IMR-90 (cell line): ENCODE results near the gene NXPH4. TPM values are rescaled to one million over a fixed set of nuclear protein-coding genes. Genes with fewer than 3 reads are reported as not detected.
A peak's percentile ranks its signal among the peaks of the same experiment; 100 is the strongest.

ENCODE experiments used
- ATAC-seq: fragments of 200-7000 bp; cut with Tn5 transposase; 2 replicates; pipeline ENCODE4 v1.9.1; 2020; ENCODE audit warnings: low read depth, mild to moderate bottlenecking, moderate library complexity
- BruUV-seq: library from RNA; stranded (reverse); fragments of 400-500 nt; replicated peaks from 2 replicates; lab custom pipeline; 2021; lab: Mats Ljungman, UMichigan
- CTCF ChIA-PET: fragments of 300-600 bp; formaldehyde crosslinking; extraction: SDS; loops from one replicate; lab custom pipeline; 2021; ENCODE audit warnings: antibody characterized with exemption; lab: Yijun Ruan, JAX
- POLR2A ChIA-PET: fragments of 300-600 bp; sonication (Branson Sonifier 250); formaldehyde crosslinking; loops from one replicate; lab custom pipeline; 2022; ENCODE audit warnings: antibody characterized with exemption; ENCODE audit not compliant: unreplicated experiment; lab: Charles Lee
- DNase-seq: peaks from one replicate; pipeline ENCODE4 v3.0.0; 2013
- H2AFZ ChIP-seq: replicated peaks from 2 replicates; pipeline ENCODE3; 2013; ENCODE audit warnings: low read length, mild to moderate bottlenecking; ENCODE audit not compliant: poor library complexity
- H2AK5ac ChIP-seq: 2 replicates; pipeline ENCODE4 v1.6.1; 2013; ENCODE audit warnings: low read depth, low read length, inconsistent platforms
- H2AK9ac ChIP-seq: replicated peaks from 2 replicates; pipeline ENCODE3; 2013; ENCODE audit warnings: mild to moderate bottlenecking, low read depth, low read length, moderate library complexity; ENCODE audit not compliant: poor library complexity
- H2BK120ac ChIP-seq: 2 replicates; pipeline ENCODE4 v1.6.1; 2013; ENCODE audit warnings: low read depth, low read length, inconsistent platforms
- H2BK15ac ChIP-seq: 3 replicates; pipeline ENCODE4 v1.6.1; 2013; ENCODE audit warnings: low read depth, low read length, inconsistent platforms
- H2BK20ac ChIP-seq: 2 replicates; pipeline ENCODE4 v1.6.1; 2013; ENCODE audit warnings: low read depth, mild to moderate bottlenecking, inconsistent platforms, low read length, moderate library complexity
- H2BK5ac ChIP-seq: 2 replicates; pipeline ENCODE4 v1.6.1; 2013; ENCODE audit warnings: mild to moderate bottlenecking, low read depth, low read length, inconsistent platforms; ENCODE audit not compliant: poor library complexity, severe bottlenecking
- H3K14ac ChIP-seq: replicated peaks from 2 replicates; pipeline ENCODE4 v1.6.1; 2013; ENCODE audit warnings: low read depth, low read length, inconsistent platforms
- H3K18ac ChIP-seq: 2 replicates; pipeline ENCODE4 v1.6.1; 2013; ENCODE audit warnings: low read depth, low read length, control low read depth
- H3K23ac ChIP-seq: 2 replicates; pipeline ENCODE4 v1.6.1; 2013; ENCODE audit warnings: low read depth, low read length, inconsistent platforms
- H3K27ac ChIP-seq: 2 replicates; pipeline ENCODE4 v1.5.1; 2013; ENCODE audit warnings: mild to moderate bottlenecking, control low read depth, low read length; ENCODE audit not compliant: insufficient read depth
- H3K27me3 ChIP-seq: 2 replicates; pipeline ENCODE4 v1.6.1; 2013; ENCODE audit warnings: low read length; ENCODE audit not compliant: control insufficient read depth, insufficient read depth
- H3K36me3 ChIP-seq: 2 replicates; pipeline ENCODE4 v1.6.1; 2013; ENCODE audit warnings: low read length, mixed read lengths; ENCODE audit not compliant: control insufficient read depth, insufficient read depth
- H3K4ac ChIP-seq: 2 replicates; pipeline ENCODE4 v1.6.1; 2013; ENCODE audit warnings: low read depth, low read length, inconsistent platforms
- H3K4me1 ChIP-seq: 2 replicates; pipeline ENCODE4 v1.6.1; 2013; ENCODE audit warnings: low read length, mixed read lengths; ENCODE audit not compliant: control insufficient read depth, insufficient read depth
- H3K4me2 ChIP-seq: 2 replicates; pipeline ENCODE4 v1.6.1; 2013; ENCODE audit warnings: low read depth, mild to moderate bottlenecking, control low read depth, low read length, moderate library complexity
- H3K4me3 ChIP-seq: 2 replicates; pipeline ENCODE4 v1.5.1; 2013; ENCODE audit warnings: low read depth, mild to moderate bottlenecking, control low read depth, low read length, moderate library complexity; ENCODE audit not compliant: insufficient read depth
- H3K56ac ChIP-seq: 2 replicates; pipeline ENCODE4 v1.6.1; 2013; ENCODE audit warnings: low read length, inconsistent platforms; ENCODE audit not compliant: insufficient read depth; ENCODE audit errors: extremely low read depth
- H3K79me1 ChIP-seq, 2 experiments: 2 replicates each; pipeline ENCODE4 v1.6.1; 2013; ENCODE audit warnings: low read length in 2 of 2, inconsistent platforms in 1 of 2, low read depth in 1 of 2
- H3K9ac ChIP-seq: 2 replicates; pipeline ENCODE4 v1.6.1; 2013; ENCODE audit warnings: low read depth, low read length, control low read depth
- H3K9me1 ChIP-seq: 2 replicates; pipeline ENCODE4 v1.6.1; 2013; ENCODE audit warnings: low read length, inconsistent platforms; ENCODE audit not compliant: insufficient read depth
- H3K9me3 ChIP-seq: 2 replicates; pipeline ENCODE4 v1.6.1; 2013; ENCODE audit warnings: low read length; ENCODE audit not compliant: control insufficient read depth, insufficient read depth
- H4K20me1 ChIP-seq: 2 replicates; pipeline ENCODE4 v1.6.1; 2013; ENCODE audit warnings: low read length, inconsistent platforms; ENCODE audit not compliant: insufficient read depth
- H4K5ac ChIP-seq: 2 replicates; pipeline ENCODE4 v1.6.1; 2013; ENCODE audit warnings: mild to moderate bottlenecking, low read depth, low read length, control low read depth
- H4K8ac ChIP-seq, 2 experiments: 2 replicates each; pipeline ENCODE4 v1.6.1; 2013; ENCODE audit warnings: low read depth in 2 of 2, low read length in 2 of 2, control low read depth in 1 of 2, inconsistent platforms in 1 of 2
- H4K91ac ChIP-seq: 2 replicates; pipeline ENCODE4 v1.6.1; 2013; ENCODE audit warnings: low read depth, low read length, inconsistent platforms; ENCODE audit not compliant: insufficient read depth
- BHLHE40 ChIP-seq: fragments of 150-350 bp; IDR thresholded peaks from 2 replicates; pipeline ENCODE4 v1.6.1; 2016; ENCODE audit warnings: mild to moderate bottlenecking, low read depth, low read length
- CHD1 ChIP-seq: IDR thresholded peaks from 2 replicates; pipeline ENCODE4 v1.6.1; 2012; ENCODE audit warnings: low read depth, low read length, improper control_type of control experiment
- FOS ChIP-seq: fragments of 150-350 bp; IDR thresholded peaks from 2 replicates; pipeline ENCODE4 v1.6.1; 2016; ENCODE audit warnings: low read depth, low read length
- MAFK ChIP-seq: IDR thresholded peaks from 2 replicates; pipeline ENCODE4 v1.6.1; 2012; ENCODE audit warnings: low read depth, low read length, improper control_type of control experiment
- MAZ ChIP-seq: IDR thresholded peaks from 2 replicates; pipeline ENCODE4 v1.6.1; 2012; ENCODE audit warnings: low read depth, mild to moderate bottlenecking, low read length, improper control_type of control experiment, moderate library complexity, borderline replicate concordance
- NFE2L2 ChIP-seq: fragments of 150-350 bp; IDR thresholded peaks from 2 replicates; pipeline ENCODE4 v1.6.1; 2016; ENCODE audit warnings: low read depth, mild to moderate bottlenecking, low read length
- POLR2A ChIP-seq: IDR thresholded peaks from 2 replicates; pipeline ENCODE4 v1.6.1; 2012; ENCODE audit warnings: mild to moderate bottlenecking, low read depth, low read length
- RAD21 ChIP-seq: IDR thresholded peaks from 2 replicates; pipeline ENCODE4 v1.6.1; 2012; ENCODE audit warnings: low read length, improper control_type of control experiment
- SMC3 ChIP-seq: fragments of 150-350 bp; IDR thresholded peaks from 2 replicates; pipeline ENCODE4 v1.6.1; 2016; ENCODE audit warnings: low read depth, mild to moderate bottlenecking, antibody characterized with exemption, low read length, moderate library complexity
- USF2 ChIP-seq: fragments of 150-350 bp; IDR thresholded peaks from 2 replicates; pipeline ENCODE4 v1.6.1; 2017; ENCODE audit warnings: mild to moderate bottlenecking, antibody characterized with exemption, low read length, low read depth
- WGBS, 2 experiments: methylation state at CpG; one replicate each; pipeline versions ENCODE4 v1.1.5 to v1.1.7; 2013; ENCODE audit warnings: missing lambda C conversion rate in 2 of 2; ENCODE audit not compliant: insufficient read length in 1 of 2; ENCODE audit errors: extremely low coverage in 2 of 2; 5-methylcytosine and 5-hydroxymethylcytosine counted together
- dilution Hi-C: fragments of 300-500 bp; cut with HindIII; formaldehyde crosslinking; loops from one replicate; pipeline ENCODE4 v1.14.3; 2018; ENCODE audit warnings: low sequenced_read_pairs; ENCODE audit not compliant: unreplicated experiment
- in situ Hi-C: fragments of 300-500 bp; cut with MboI; formaldehyde crosslinking; loops from 3 replicates; pipeline ENCODE4 v1.14.3; 2019; ENCODE audit warnings: low sequenced_read_pairs, inconsistent platforms, mixed read lengths
- intact Hi-C: fragments of 100-400 bp; cut with micrococcal nuclease; formaldehyde crosslinking; loops from 2 replicates; pipeline ENCODE4 v1.10.0; 2022
- polyA plus RNA-seq, 3 experiments: library from polyadenylated mRNA; depleted of rRNA; stranded (reverse); fragments of >200 nt; gene quantifications; 2 replicates each; pipeline ENCODE4 v1.2.3, GENCODE V29; 2012; ENCODE audit warnings: low replicate concordance in 1 of 3
- total RNA-seq: library from RNA; depleted of rRNA; stranded (reverse); fragments of >200 nt; gene quantifications from 2 replicates; pipeline ENCODE4 v1.2.3, GENCODE V29; 2012

Gene NXPH4
- total and polyA plus RNA-seq, 2 of the 4 experiments (the other 2 are of a cell fraction): 0.36 to 3.8 TPM

GRCh38 chr12:57205931-57206330 is 10.7 kb upstream of the NXPH4 start:
- BruUV-seq: no TSS peak
- no peak overlapping the region for H4K8ac ChIP-seq
- TF ChIP-seq BHLHE40 (no peak), CHD1 (no peak), USF2 (no peak), MAFK (no peak), SMC3 (no peak), FOS (no peak), NFE2L2 (no peak), RAD21 (no peak), MAZ (no peak), POLR2A (no peak)
- no peaks in the 10 kb centered on the region for H3K9me1 ChIP-seq
- dilution Hi-C loops: no loop called here
- no peak for ATAC-seq
- no peak for DNase-seq
- ChIA-PET CTCF (no interaction called here), POLR2A (no interaction called here)
- no peak overlapping the region for H2AK5ac ChIP-seq
- intact Hi-C loops: no loop called here
- H3K9me3 ChIP-seq: no peaks in the 10 kb centered on the region
- no peak overlapping the region for H2BK15ac ChIP-seq
- H3K36me3 ChIP-seq: peaks cover 96% of the 10 kb centered on the region
- H2BK20ac ChIP-seq: no peak overlapping the region
- peaks cover 4 to 11% of the 10 kb centered on the region in 2 experiments; a peak in 2 of 4 replicates for H3K79me1 ChIP-seq
- H2AFZ ChIP-seq: peak overlapping the region; percentile 21
- H3K27ac ChIP-seq: no peak overlapping the region
- H3K23ac ChIP-seq: no peak overlapping the region
- no peak overlapping the region for H4K91ac ChIP-seq
- H3K4me2 ChIP-seq: no peak overlapping the region
- no peaks in the 10 kb centered on the region for H3K27me3 ChIP-seq
- no peak overlapping the region for H3K9ac ChIP-seq
- H4K5ac ChIP-seq: no peak overlapping the region
- H3K14ac ChIP-seq: no peak overlapping the region
- no peaks in the 10 kb centered on the region for H3K4me1 ChIP-seq
- H2BK120ac ChIP-seq: no peak overlapping the region
- H2BK5ac ChIP-seq: no peak overlapping the region
- peaks cover 15% of the 10 kb centered on the region for H4K20me1 ChIP-seq
- H3K4ac ChIP-seq: no peak overlapping the region
- no peak overlapping the region for H3K18ac ChIP-seq
- H3K4me3 ChIP-seq: no peak overlapping the region
- no peak overlapping the region for H3K56ac ChIP-seq
- in situ Hi-C loops: no loop called here
- H2AK9ac ChIP-seq: peak overlapping the region; percentile 78
- 100% methylated on average over 3 of the region's 7 CpGs; no CpG with 5 or more reads in 1 of the 2 experiments for WGBS, 2 experiments
